Posterior cingulate gyrus (tissue), 11 donors: ENCODE data around the gene AKAP3.
A peak's percentile ranks its signal among the peaks of the same experiment; 100 is the strongest.

Experiments used
- DNase-seq, 10 donors: peaks; one replicate each; pipeline versions ENCODE4 v3.0.0 to v3.0.0-alpha.2; 2020 to 2021; ENCODE audit warnings: mixed read lengths in 3 of 10
- intact Hi-C: fragments of 100-400 bp; cut with DNase I; formaldehyde crosslinking; loops from one replicate; pipeline ENCODE4 v1.15.1; 2023

Gene AKAP3

DNA sequence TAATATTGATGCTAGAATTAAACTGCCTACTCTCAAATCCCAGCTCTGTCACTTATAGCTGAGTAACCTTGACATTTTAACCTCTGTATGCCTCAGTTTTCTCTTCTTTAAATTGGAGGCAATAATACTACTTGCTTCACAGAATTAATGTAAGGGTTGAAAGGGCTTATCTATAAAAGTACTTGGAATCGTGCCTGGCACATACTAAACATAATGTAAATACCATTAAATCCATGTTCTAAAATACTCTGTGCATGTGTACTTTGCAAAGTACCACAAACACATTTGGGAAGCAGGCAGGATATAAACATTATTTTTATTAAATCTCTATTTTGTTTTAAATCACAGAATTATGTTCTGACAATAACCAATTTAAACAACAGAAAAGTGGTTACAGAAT lies 44.9 kb downstream of the AKAP3 start:
- intact Hi-C loops: loop anchor here (1.0 to 5.0 kb wide), 2 partner anchors 44 to 153 kb away; no protein-coding TSS in a partner anchor
- DNase-seq: no peak

DNA sequence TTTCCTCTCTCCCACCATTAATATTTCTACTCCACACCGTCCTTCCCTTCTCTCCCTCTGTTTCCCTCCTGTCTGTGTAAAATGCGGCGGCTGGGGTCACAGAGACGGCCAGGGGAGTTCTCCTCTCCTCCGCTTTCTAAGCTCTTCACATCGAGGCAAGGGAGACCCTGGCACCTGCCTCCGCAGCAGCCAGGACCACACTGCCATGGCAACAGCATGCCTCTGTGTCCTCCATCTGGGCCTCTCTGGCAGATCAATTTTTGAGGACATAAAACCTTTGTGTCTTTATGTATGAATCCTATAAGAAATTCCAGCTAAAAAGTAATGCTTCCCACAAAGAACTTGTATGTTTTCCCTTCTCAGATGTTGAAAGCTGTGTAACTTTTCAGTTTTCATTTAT lies 45.4 kb downstream of the AKAP3 start:
- no peak for DNase-seq
- intact Hi-C loops: loop anchor here (5.0 kb wide), 1 partner anchor 154 kb away; no protein-coding TSS in a partner anchor

DNA sequence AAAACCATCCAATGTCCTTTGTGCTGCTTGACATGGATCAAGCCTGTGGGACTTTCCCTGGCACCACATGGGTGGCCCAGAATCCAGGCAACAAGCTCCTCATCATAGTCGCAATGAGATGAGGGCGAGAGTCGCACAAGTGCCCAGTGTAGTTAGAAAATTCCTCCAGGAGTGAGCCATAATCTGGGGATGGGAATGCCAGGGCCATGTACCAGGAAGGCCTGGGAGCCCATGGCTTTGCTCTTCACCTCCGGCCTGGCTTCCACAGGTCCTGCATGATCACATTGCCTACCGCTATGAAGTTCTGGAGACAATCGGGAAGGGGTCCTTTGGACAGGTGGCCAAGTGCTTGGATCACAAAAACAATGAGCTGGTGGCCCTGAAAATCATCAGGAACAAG lies 53.0 kb downstream of the AKAP3 start:
- intact Hi-C loops: no loop called here
- DNase-seq: no peak

DNA sequence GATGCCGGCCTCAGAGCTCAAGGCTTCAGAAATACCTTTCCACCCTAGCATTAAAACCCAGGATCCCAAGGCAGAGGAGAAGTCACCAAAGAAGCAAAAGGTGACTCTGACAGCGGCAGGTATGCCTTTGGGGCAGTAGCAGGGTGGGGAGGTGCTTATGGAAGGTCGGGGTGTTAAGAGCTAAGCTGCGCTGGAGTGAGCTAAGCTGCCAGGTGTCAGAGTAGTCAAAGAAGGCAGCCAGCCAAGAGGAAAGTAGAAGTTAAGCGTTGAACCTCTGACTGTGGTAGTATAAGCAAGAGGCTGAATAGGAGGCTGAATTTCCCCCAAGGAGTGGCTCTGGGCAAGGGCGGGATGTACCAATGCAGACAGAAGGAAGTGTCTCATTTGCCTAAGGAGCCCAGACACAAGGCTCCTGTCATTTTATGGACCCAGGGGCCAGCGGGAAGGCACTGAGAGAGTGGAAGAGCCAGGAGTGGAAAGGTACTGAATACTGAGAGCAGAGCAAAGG lies 57.6 kb downstream of the AKAP3 start:
- intact Hi-C loops: no loop called here
- DNase-seq: no peak

DNA sequence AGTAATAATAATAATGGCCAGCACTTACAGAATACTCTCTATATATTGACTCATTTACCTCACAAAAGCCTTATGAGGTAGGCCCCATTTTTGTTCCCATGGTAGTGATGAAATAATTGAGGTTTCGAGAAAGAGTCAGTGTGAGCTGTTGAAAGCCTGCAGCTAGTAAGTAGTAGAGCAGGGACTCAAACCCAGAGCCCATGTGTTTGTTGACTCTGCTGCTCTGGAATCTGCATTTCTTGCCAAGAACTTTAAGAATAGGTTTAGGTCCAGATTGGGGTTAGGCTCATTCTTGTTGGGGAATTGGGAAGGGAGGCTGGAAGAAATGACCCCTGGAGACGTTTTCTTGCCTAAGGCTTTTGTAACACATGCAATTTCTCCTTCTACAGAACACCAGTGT lies 58.9 kb downstream of the AKAP3 start:
- intact Hi-C loops: no loop called here
- no peak for DNase-seq

DNA sequence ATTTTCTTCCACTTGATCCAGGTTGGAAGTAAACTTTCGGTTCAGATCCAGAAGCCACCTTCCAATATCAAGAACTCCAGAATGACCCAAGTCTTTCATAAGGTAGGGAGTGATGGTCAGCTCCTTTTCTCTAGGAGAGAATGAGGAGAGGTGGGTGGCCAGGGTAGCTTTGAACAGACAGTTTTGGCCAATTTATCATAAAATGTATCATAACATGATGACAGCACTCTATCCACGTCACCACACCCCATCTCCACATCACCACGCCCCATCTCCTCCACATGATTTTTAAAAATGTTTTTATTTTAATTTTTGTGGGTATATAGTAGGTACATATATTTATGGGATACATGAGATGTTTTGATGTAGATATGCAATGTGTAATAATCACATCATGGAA lies 59.9 kb downstream of the AKAP3 start:
- intact Hi-C loops: no loop called here
- DNase-seq: no peak

DNA sequence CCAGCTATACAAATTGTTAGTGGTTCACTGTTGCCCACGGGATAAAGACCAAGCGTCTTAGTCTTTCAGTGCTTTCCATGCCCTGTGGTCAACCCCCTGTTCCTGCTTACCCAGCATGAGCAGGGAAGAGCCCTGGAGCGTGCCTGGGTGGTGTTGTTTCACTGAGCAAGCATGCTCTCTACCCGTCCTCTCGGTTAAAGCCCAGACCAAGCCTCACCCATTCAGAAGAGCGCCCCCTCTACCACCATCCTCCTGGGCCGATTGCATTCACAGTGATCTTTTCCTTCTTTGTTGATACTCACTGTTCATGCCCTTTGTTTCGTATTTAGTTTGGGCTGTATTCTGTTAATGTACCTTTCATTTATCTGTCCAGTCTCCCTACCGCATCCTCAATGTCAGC lies 61.7 kb downstream of the AKAP3 start:
- no peak for DNase-seq
- intact Hi-C loops: no loop called here

DNA sequence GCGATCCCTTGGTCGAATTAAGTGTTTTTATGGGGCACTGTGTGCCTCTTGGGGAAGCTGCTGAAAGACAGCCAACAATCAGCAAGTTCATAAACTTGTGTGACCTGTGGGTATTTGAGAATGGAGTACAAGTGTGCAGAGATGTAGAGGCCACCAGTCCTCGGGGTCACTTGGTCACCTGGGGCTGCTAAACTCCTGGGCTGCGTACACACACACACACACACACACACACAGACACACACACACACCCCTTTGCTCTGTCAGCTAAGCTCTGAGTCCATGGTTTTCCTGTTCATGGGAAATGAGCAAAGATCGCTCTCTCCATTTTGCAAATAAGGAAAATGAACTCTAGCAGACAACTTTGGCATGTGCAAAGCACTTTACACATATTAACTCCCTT lies 62.4 kb downstream of the AKAP3 start:
- intact Hi-C loops: no loop called here
- no peak for DNase-seq

DNA sequence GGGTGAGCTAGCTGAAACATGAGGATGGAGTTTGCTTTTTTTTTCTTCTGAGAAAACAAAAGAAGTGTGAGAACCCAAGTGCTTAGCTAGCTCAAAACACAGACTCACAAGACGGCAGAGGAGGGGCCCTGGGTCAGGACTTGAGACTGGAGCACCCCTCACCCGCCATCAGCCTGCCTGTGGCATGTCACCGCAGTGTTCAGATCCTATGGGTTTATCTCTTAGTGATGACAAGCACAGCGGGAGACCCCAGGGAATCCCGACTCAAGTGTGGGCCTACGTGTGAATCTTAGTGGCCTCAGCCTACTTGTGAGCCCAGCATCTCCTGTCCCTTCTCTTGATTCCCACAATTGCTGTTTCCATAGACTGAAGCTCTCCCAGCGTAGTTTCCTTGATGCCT lies 64.0 kb downstream of the AKAP3 start:
- no peak for DNase-seq
- intact Hi-C loops: no loop called here

DNA sequence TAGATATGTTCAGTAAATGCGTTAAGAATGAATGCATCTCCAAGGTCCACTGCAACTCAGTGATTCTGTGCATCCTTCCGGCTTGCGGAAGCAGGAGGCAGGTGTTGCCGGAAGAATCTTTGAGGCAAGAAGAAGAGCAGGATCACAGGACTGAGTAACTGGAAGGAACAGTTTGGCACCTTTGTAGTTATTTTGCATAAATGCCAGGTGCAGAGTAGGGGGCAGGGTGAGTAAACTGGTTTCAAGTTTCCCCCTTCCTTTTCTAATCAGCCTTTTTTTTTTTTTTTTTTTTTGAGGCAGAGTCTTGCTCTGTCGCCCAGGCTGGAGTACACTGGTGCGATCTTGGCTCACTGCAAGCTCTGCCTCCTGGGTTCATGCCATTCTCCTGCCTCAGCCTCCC lies 64.6 kb downstream of the AKAP3 start:
- intact Hi-C loops: no loop called here
- DNase-seq: no peak

DNA sequence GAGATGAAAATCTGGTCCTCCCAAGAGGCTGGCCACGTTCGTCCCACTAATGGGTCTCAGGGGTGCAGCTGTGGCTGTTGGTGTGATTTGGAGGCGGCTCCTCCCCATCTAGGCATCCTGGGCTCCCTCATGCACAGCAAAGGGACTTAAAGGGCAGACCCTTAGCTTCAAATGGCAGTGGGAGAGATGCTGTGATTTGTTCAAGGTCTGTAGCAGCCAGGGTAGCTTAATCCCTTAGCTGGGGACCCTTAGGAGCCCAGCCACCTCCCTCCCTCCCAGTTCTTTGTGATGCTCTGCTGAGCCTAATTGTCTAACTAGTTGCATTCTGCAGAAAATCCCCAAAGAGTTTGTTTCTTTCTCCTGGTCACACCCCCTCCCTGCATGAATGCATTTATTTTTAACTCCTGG lies 68.6 kb downstream of the AKAP3 start:
- intact Hi-C loops: no loop called here
- no peak for DNase-seq

DNA sequence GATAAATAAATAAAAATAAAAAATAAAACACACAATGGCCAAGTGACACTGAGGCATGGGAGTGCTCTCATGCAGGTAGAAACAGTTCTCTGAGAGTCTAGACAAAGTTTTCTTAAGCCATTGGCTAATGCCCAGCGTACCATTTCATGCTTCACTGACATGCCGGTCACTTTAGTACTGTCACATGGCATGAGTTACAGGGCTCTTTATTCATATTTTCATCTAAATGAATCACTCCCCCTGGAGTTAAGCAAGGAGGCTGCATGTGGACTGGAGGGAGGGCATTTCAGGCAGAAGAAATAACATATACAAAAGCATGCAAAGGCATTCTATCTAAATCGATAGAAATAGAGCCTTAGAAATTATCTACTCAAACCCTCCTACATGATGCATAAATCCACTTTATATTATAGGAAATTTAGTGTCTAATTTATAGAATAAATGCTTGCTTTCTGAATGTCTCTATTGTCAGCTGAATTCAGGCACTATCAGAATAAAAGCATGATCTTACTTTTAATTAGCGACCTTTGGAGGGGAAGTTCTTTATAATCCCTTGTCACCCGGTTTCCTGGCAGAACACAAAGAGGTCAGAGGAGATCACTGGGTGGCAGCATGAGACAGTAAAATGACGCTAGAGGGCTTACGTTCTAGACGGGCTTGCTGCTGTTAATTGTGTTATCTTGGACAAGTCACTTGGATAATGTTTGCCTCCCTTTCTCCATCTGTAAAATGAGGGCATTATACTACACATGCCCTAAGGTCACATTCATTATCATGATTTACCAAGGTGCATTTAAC lies 69.3 kb downstream of the AKAP3 start:
- intact Hi-C loops: no loop called here
- DNase-seq: no peak

DNA sequence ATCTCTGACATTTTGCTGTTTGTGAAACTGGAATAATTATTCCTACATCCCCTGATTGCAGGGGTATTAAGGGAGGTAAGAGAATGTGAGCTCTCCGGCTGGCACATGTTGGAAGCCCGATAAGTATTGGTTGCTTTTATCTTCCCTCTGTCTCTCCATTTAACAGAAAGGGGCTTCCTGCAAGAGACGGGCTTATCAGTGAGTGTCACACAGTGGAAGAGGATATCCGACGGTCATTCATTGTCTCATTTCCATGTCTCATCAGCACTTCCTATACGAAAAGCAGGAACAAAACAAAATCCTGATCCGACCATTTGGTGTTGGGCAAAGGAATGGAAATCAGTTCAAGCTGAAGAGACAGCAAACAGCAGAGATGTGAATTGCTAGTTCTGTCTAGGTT lies 76.2 kb downstream of the AKAP3 start:
- intact Hi-C loops: no loop called here
- no peak for DNase-seq

DNA sequence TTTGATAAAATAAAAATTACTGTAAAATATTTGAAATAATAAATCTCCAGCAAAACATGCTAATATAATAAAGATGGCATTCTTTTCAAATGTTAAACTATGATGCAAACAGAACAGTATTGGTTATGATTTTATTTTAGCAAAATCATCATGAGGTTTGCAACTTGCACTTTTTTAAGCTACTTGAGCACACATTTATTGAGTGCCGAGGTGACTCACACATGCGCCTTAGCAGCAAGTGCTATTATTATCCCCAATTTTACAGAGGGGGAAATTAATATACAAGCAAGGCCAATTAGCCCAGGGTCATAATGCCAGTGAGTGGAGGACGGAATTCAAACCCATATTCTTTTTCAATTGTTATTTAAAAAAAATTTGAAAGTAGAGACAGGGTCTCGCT lies 79.6 kb downstream of the AKAP3 start:
- no peak for DNase-seq
- intact Hi-C loops: no loop called here

DNA sequence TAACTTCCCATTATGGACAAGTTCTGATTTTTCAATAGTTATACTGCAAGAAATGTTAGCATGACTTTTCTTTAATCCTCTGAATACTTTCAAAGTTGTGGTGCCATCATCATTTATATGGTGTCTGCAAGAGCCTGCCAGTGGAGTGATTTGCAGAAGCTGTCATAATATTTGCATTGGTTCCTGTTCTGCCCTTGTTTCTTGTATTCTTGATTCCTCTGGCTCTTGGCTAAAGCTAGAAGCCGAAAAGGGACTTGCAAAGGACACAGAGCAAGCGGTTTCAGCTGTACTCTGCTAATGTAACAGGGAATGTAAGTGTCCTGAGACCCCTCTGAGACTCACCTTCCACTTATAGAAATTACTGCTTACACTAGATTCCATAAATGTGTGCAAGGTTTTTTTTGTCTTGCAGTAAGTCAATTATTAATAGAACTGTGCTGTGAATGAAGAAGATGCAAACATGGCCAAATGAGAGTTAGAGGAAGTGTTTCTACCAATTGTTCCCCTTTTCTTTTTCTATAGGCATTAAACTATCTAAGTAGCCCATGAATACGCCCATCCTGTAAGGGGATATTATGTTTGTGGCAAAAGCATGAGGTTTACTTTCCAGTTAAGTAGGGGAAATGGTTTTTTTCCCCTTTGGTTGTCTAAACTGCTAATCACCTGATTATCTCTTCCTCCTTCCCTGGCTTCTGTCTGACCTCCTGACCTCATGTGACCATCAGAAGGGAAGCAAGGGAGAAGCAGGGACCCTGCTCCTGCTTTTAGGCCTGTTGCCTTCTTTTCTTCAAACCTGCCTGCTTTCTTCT lies 81.6 kb downstream of the AKAP3 start:
- intact Hi-C loops: no loop called here

DNA sequence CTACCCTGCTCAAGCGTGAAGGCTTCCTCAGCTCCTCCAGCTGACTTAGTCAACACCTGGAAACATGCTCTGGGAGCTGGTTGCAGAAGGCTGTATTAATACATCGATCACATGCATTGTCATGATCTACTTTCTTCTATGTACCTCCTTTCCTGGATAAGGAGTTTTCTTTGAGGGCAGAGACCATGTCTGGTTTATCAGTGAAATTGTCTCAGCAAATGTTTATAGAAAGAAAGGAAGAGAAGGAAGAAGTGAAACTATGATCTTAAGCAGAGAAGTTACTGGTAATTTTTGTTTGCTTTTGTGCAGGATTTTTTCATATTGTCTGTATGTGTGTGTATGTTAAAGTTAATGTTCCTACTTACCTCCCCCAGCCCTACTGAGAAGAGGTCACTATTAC lies 82.4 kb downstream of the AKAP3 start:
- no peak for DNase-seq
- intact Hi-C loops: no loop called here

More for the DNA sequence above, 81.6 kb downstream of the AKAP3 start:
- DNase-seq: peak in 1 of 10 donors; percentile 52
